22Rv1 (cell line): Measurements from ENCODE around the gene ANAPC1.
"Not testable (repeated sequence)": the region's sequence is repeated elsewhere in the genome, so short reads cannot be mapped to it uniquely, and the experiment has no call there.

Source experiments
- H3K27ac ChIP-seq: fragments of 450-650 bp; 2 replicates; pipeline ENCODE4 v1.5.1; 2017
- TF ChIP-seq, protein P1 (sequence below): fragments of 450-650 bp; IDR thresholded peaks from 2 replicates; pipeline ENCODE4 v1.5.1; 2017; ENCODE audit warnings: mild to moderate bottlenecking

ANAPC1 gene

DNA sequence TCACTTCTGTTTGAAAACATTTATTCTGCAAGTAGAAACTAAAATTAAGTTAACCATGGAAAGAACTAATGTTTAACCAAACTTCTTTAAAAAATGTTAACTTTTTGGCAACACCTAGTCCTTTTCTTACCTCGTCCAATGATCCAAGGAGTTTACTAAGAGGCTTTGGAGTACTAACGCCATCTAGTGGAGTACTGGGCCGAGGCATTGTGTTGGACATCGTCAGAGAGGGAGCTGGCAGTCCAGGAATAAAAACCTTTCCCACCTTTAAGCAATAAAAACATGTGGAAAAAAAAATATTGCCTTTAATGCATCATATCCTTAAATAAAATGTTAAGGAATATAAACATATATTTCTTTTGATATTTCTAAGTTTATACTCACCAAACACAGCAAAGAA is 33.3 kb downstream of the ANAPC1 start:
- H3K27ac ChIP-seq = not testable (repeated sequence)
- TF ChIP-seq, protein P1, sequence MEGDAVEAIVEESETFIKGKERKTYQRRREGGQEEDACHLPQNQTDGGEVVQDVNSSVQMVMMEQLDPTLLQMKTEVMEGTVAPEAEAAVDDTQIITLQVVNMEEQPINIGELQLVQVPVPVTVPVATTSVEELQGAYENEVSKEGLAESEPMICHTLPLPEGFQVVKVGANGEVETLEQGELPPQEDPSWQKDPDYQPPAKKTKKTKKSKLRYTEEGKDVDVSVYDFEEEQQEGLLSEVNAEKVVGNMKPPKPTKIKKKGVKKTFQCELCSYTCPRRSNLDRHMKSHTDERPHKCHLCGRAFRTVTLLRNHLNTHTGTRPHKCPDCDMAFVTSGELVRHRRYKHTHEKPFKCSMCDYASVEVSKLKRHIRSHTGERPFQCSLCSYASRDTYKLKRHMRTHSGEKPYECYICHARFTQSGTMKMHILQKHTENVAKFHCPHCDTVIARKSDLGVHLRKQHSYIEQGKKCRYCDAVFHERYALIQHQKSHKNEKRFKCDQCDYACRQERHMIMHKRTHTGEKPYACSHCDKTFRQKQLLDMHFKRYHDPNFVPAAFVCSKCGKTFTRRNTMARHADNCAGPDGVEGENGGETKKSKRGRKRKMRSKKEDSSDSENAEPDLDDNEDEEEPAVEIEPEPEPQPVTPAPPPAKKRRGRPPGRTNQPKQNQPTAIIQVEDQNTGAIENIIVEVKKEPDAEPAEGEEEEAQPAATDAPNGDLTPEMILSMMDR = peak; percentile 73

GRCh38 chr2:111839625-111840282 is 44.2 kb downstream of the ANAPC1 start:
- H3K27ac ChIP-seq = not testable (repeated sequence)

DNA sequence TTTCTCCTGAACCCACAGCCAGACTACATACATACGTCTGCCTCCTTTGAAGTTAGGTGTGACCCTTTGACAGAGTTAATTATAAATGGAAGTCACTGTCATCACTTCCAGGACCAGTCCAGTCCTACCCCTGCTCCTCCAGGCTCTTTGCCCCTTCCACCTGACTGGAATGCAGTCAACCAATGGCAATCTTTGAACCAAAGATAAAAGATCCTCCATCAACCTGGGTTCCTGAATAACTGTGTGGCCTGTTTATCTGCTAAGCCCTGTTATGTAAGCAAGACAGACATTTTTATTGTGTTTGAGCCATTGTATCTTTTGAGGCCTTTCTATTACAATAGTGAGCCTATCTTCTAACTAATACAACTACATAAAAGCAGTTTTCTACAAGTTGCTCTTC is 45.0 kb downstream of the ANAPC1 start:
- H3K27ac ChIP-seq = not testable (repeated sequence)

DNA sequence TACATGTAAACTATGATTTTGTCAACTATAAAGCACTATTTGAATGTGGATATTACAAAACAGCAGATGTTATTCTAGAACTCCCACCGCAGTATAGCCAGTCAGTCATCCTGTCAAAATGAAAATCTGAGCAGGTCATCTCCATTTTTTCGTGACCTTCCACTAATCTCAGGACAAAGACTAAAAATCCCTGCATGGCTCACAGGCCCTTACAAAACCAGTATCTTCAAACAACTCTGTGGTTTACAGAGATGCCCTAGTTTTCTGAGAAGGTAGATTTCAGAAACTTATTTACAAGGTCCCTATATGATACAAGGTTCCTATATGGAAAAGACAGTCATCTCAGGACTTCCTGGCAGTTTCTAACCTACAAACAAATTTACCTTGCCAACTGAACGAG is 49.8 kb downstream of the ANAPC1 start:
- H3K27ac ChIP-seq = not testable (repeated sequence)

- not testable (repeated sequence) for H3K27ac ChIP-seq
These were observed 53.5 kb downstream of the ANAPC1 start for GRCh38 chr2:111830479-111830878.

DNA sequence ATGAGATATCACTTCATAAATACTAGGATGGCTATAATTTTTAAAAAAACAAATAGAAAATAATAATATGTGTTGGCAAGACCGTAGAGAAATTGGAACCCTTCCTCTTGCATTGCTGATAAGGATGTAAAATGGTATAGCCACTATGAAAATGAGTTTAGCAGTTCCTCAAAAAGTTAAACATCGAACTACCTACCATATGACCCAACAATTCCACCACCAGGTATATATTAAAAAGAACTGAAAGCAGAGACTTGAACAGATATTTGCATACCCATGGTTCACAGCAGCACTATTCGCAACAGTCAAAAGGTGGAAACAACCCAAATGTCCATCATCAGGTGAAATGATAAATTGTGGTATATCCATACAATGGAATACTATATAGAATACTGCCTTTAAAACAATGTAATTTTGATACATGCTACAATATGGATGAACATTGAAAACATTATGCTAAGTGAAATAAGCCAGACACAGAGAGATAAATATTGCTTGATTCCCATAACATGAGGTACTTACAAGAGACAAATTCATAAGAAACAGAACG is 55.7 kb downstream of the ANAPC1 start:
- H3K27ac ChIP-seq = not testable (repeated sequence)

GRCh38 chr2:111812970-111813622 is 70.9 kb downstream of the ANAPC1 start:
- H3K27ac ChIP-seq = not testable (repeated sequence)
- TF ChIP-seq, protein P1 = peak; percentile 58

- not testable (repeated sequence) for H3K27ac ChIP-seq
These were observed 93.4 kb downstream of the ANAPC1 start for GRCh38 chr2:111790633-111791032.

GRCh38 chr2:111784081-111784480 is 99.9 kb downstream of the ANAPC1 start:
- H3K27ac ChIP-seq = not testable (repeated sequence)

DNA sequence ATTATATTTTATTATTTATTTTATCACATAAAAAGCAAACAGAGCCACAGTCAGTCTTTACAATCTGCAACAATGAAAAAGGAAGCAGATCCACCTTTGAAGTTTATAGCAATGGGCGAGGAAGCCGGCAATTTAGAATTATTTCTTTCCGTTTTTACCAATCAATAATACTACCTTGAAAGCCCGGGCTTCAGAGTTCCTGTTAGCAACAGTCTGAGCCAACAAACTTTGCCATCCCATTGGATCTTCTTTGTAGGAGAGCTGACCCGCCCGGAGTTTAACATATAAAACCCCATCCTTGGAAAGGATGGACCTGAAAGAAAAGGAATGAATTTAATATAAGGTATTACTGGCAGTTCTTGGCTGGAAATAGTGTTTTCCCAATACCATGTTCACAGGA is 101.8 kb downstream of the ANAPC1 start:
- not testable (repeated sequence) for H3K27ac ChIP-seq

GRCh38 chr2:111781443-111782094 is 102.4 kb downstream of the ANAPC1 start:
- not testable (repeated sequence) for H3K27ac ChIP-seq

DNA sequence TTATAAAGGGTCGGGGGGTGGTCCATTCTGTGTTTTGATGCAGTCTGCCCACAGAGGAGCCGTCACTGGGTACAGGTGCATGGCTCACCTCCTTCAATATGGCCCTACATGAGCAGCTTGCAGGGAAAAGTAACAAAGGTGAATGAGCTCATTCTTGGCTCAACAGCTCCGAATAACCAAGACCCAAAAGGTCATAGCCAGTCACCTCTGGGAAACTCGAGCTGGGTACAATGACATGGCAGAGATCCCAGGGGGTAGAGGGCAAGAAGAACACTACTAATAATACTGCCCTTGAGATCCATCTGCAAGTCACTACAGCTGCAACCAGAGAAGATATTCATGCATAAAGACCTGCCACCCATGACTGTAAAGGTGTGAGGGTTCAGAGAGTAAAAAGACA is 106.8 kb downstream of the ANAPC1 start:
- H3K27ac ChIP-seq = not testable (repeated sequence)

DNA sequence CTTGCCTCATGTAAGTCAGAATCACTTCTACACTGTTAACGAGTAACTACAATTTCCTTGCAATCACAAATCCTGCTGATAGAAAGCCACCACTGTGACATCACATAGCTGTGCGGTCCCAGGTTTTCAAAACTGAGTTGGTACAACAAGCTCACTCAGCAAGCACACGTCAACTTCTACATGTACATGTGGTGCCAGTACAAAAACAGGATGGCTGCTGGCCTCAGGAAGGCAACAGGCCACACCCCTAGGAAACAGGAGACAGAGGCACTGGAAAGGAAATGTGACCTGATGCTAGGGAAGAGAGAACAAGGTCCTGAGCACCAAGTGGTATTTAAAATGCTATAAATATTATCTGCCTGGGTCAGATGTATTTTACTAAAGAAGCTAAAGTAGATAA is 107.7 kb downstream of the ANAPC1 start:
- H3K27ac ChIP-seq = not testable (repeated sequence)

DNA sequence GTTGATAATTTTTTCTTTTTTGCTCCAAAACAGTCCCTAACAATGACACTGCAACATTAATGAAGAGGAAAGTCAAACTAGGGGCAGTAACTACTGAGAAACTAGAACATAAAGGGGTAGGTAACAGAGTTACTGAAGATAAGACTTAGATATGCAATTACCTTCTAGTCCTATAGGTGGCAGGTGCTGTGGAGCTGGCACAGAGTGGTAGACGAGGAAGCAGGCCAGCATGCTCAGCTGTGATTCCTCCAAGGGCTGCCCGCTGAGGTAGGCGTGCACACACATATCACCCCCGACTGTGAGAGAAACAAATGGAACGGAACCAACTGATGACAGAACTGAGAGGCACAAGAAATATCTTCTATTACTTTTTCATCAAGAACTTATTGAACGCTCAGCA is 111.8 kb downstream of the ANAPC1 start:
- not testable (repeated sequence) for H3K27ac ChIP-seq

- H3K27ac ChIP-seq = not testable (repeated sequence)
These were observed 112.9 kb downstream of the ANAPC1 start for GRCh38 chr2:111770916-111771658.

GRCh38 chr2:111768266-111769190 is 115.5 kb downstream of the ANAPC1 start:
- H3K27ac ChIP-seq = not testable (repeated sequence)

GRCh38 chr2:111767087-111767486 is 116.9 kb downstream of the ANAPC1 start:
- not testable (repeated sequence) for H3K27ac ChIP-seq

GRCh38 chr2:111766295-111766694 is 117.7 kb downstream of the ANAPC1 start:
- not testable (repeated sequence) for H3K27ac ChIP-seq
